Stimulated activated naive CD8-positive, alpha-beta T cell treated with anti-CD3 and anti-CD28 coated beads, Interleukin-15, amount 100 ng/mL, for 72 hours (primary cell): Measurements from ENCODE around the gene FSTL4.

ENCODE experiments used
- ATAC-seq: fragments of 150-1000 bp; cut with Tn5 transposase; 2 replicates; pipeline ENCODE4 v1.10.0; 2021; ENCODE audit warnings: mild to moderate bottlenecking, moderate library complexity
- DNase-seq, 2 donors: peaks; one replicate each; pipeline ENCODE4 v3.0.0; 2021 to 2022
- H3K27ac Mint-ChIP-seq, 2 donors: one replicate each; pipeline ENCODE4 v1.8.0; 2022; ENCODE audit warnings: mild to moderate bottlenecking in 2 of 2, mixed read lengths in 2 of 2, moderate library complexity in 2 of 2
- H3K27me3 Mint-ChIP-seq: one replicate; pipeline ENCODE4 v1.8.0; 2022; ENCODE audit warnings: mixed read lengths
- H3K4me1 Mint-ChIP-seq: one replicate; pipeline ENCODE4 v1.8.0; 2022; ENCODE audit warnings: mild to moderate bottlenecking, mixed read lengths
- H3K4me3 Mint-ChIP-seq, 2 donors: one replicate each; pipeline ENCODE4 v1.8.0; 2022; ENCODE audit warnings: mild to moderate bottlenecking in 2 of 2, mixed read lengths in 2 of 2, moderate library complexity in 1 of 2
- H3K9me3 Mint-ChIP-seq, 2 donors: one replicate each; pipeline ENCODE4 v1.8.0; 2022; ENCODE audit warnings: mixed read lengths in 2 of 2

The FSTL4 gene

DNA sequence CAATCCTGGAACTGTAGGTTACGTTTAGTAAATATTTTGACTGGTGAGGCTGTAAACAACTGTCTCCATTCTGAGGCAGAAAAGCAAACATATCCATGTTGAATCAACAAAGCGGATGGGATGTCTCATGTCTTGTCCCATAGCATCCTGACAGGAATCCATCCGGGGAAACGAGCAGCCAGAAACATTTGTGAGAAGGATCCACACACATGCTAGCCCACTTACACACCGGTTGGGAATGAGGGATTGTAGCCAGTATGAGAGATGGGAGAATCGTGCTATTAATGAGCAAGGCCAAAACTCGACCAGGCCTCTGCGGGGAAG is 117.5 kb downstream of the FSTL4 start:
- Mint-ChIP-seq H3K27ac (no peak overlapping the region), H3K9me3 (peaks cover 0 to 10% of the 10 kb centered on the region in 2 donors), H3K27me3 (peaks cover 7% of the 10 kb centered on the region), H3K4me3 (no peak overlapping the region), H3K4me1 (peaks cover 4% of the 10 kb centered on the region)
- DNase-seq: no peak
- ATAC-seq: no peak

DNA sequence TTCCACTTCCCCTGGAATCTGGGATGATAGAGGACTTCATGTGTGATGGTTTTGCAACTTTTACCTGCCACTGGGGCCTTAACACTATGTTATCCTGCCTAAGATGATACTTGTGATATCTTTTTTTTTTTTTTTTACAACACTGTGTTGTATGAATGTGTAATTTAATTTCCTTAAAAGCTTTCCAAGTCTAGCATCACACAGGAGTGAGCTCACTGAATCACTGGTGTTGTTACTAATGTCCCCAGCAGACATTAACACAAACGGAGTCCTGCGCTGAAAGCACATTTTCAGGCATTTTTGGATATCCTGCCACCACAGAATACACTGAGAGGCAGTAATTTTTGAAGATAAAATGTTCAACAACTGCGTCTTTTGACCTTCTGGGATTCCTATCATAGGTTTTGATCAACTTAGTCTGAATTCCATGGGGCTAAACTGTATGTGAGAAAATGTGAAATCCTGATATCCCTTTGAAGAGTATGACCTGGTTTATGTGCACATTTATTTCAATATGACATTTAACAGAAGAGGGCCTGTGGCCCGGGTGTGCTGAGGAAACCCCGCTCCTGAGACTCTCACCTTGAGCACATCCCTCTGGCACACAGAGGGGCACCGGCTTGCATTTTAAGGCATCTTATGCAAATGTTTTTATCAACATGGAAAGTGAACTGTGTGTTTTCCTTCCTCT is 118.0 kb downstream of the FSTL4 start:
- H3K27me3 Mint-ChIP-seq: peaks cover 7% of the 10 kb centered on the region
- no peak overlapping the region for H3K4me3 Mint-ChIP-seq
- ATAC-seq: no peak
- H3K9me3 Mint-ChIP-seq: peaks cover 0 to 12% of the 10 kb centered on the region in 2 donors
- peaks cover 9% of the 10 kb centered on the region for H3K4me1 Mint-ChIP-seq
- DNase-seq: no peak
- H3K27ac Mint-ChIP-seq: no peak overlapping the region

DNA sequence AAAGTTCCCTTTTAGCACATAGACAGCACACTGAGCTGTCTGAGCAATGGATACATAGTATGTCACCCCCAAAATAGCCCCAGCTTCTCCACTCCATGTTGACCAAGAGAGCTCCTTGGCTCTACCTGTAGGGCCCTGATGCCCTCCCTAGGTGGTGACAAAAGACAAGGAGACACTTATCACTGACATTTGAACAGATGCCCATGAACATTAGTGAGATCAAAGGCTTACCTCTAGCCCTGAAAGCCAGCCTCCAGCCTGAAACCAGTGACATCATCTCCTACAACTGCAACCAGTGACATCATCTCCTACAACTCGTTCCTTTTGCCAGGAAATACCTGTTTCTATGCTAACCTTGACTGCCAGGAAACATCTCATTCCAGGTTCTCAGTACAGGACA is 122.7 kb downstream of the FSTL4 start:
- ATAC-seq (peak; percentile 99), DNase-seq (peak; percentile 32 to 59)
- Mint-ChIP-seq H3K9me3 (peaks cover 0 to 12% of the 10 kb centered on the region in 2 donors), H3K4me3 (no peak overlapping the region), H3K27ac (peak overlapping the region in 1 of 2 donors; percentile 27), H3K27me3 (no peaks in the 10 kb centered on the region), H3K4me1 (peaks cover 10% of the 10 kb centered on the region)

GRCh38 chr5:133487093-133487492 is 125.2 kb downstream of the FSTL4 start:
- Mint-ChIP-seq H3K9me3 (peaks cover 0 to 12% of the 10 kb centered on the region in 2 donors), H3K4me3 (no peak overlapping the region), H3K27ac (peak overlapping the region in 1 of 2 donors; percentile 16), H3K4me1 (peaks cover 10% of the 10 kb centered on the region), H3K27me3 (no peaks in the 10 kb centered on the region)
- ATAC-seq (no peak), DNase-seq (no peak)

DNA sequence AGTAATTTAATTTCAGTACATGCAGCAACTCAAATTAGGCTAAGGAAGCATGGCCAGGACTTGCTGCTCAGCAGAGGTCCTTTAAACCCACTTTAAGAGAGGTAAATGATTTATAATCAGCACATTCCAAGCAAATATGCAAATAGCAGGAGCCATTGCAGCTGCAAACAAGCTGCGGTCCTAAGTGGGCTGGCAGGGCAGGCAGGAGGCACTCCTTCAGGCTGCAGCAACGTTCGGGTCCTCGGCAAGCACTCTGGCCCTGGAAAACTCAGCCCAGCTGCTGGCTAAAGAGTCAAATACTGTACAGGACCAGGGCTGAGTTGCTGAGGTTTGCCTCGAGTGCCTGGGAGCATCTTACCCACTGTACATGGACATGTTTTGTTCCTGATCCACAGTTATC is 126.9 kb downstream of the FSTL4 start:
- peaks cover 10% of the 10 kb centered on the region for H3K4me1 Mint-ChIP-seq
- DNase-seq (no peak), ATAC-seq (no peak)
- H3K27me3 Mint-ChIP-seq: no peaks in the 10 kb centered on the region
- peaks cover 0 to 7% of the 10 kb centered on the region in 2 donors for H3K9me3 Mint-ChIP-seq
- no peak overlapping the region for H3K4me3 Mint-ChIP-seq
- no peak overlapping the region for H3K27ac Mint-ChIP-seq

- DNase-seq: no peak
- Mint-ChIP-seq H3K27ac (no peak overlapping the region), H3K27me3 (peaks cover under 1% of the 10 kb centered on the region), H3K4me1 (no peaks in the 10 kb centered on the region), H3K9me3 (no peaks in the 10 kb centered on the region), H3K4me3 (no peak overlapping the region)
- ATAC-seq: no peak
These were observed 128.8 kb downstream of the FSTL4 start for GRCh38 chr5:133483406-133484090.

DNA sequence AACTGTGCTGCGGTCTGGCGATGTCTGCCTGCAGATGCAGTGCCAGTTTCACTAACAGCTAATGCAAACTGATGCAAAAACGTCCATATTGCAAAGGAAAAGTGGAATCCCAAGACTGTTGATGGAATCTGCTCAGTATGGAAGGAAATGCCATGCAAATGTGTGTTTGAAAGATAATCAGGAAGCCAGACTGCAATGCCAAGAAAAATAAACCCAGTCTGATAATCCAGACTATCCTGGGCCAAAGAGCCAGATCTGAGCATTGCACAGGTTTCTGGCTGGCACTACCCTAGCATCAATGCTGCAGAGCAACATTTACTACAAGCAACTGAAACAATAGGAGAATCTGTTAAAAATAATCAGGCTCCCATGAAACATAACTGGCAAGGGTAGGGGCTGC is 130.3 kb downstream of the FSTL4 start:
- DNase-seq (no peak), ATAC-seq (no peak)
- no peak overlapping the region for H3K4me3 Mint-ChIP-seq
- H3K4me1 Mint-ChIP-seq: no peaks in the 10 kb centered on the region
- H3K9me3 Mint-ChIP-seq: no peaks in the 10 kb centered on the region
- no peak overlapping the region for H3K27ac Mint-ChIP-seq
- peaks cover 12% of the 10 kb centered on the region for H3K27me3 Mint-ChIP-seq

GRCh38 chr5:133480866-133481265 is 131.5 kb downstream of the FSTL4 start:
- Mint-ChIP-seq H3K27ac (no peak overlapping the region), H3K4me3 (no peak overlapping the region), H3K27me3 (peaks cover 15% of the 10 kb centered on the region), H3K9me3 (no peaks in the 10 kb centered on the region), H3K4me1 (no peaks in the 10 kb centered on the region)
- DNase-seq (no peak), ATAC-seq (no peak)

- DNase-seq: no peak
- Mint-ChIP-seq H3K4me1 (no peaks in the 10 kb centered on the region), H3K9me3 (no peaks in the 10 kb centered on the region), H3K27me3 (peaks cover 19% of the 10 kb centered on the region), H3K4me3 (no peak overlapping the region), H3K27ac (no peak overlapping the region)
- ATAC-seq: no peak
These were observed 132.0 kb downstream of the FSTL4 start for GRCh38 chr5:133480366-133480765.

DNA sequence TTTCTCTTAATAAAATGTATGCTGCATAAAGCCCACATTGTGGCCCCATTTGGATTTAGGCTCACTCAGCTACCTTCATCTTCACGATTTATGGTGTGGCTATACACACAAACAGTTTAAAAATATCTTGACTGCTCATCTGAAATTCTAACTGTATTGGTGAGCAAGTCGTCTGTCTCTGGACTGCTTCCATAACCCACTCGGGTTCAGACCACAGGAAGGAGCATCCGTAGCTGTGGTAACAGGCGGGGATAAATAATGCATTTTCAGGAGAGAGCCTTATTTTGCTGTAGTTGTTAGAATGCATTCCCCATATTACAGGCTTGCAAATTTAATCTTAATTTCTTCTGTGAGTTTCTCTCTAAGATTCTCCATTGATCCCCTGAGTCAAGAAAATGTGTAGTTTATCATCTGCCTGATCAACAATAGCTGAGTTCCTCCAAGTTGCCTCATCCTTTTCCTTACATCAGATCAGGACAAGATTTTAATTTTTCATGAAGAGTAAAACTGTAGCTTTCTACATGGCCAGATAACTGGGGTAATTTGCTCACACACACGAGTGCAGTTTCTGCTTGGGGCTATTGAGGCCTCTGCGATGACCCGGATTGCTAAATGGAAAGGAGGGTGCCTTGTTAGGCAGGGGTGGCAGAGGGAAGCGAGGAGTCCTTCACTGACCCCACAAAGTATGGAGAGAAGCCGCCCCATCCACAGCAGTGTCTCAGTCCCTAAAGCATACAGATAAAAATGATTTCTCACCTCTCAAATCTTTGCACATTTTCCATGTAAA is 133.9 kb downstream of the FSTL4 start:
- DNase-seq (no peak), ATAC-seq (no peak)
- no peaks in the 10 kb centered on the region for H3K9me3 Mint-ChIP-seq
- H3K4me3 Mint-ChIP-seq: no peak overlapping the region
- no peaks in the 10 kb centered on the region for H3K4me1 Mint-ChIP-seq
- H3K27me3 Mint-ChIP-seq: peaks cover 31% of the 10 kb centered on the region
- H3K27ac Mint-ChIP-seq: no peak overlapping the region

GRCh38 chr5:133475986-133476385 is 136.4 kb downstream of the FSTL4 start:
- no peaks in the 10 kb centered on the region for H3K4me1 Mint-ChIP-seq
- ATAC-seq: no peak

DNA sequence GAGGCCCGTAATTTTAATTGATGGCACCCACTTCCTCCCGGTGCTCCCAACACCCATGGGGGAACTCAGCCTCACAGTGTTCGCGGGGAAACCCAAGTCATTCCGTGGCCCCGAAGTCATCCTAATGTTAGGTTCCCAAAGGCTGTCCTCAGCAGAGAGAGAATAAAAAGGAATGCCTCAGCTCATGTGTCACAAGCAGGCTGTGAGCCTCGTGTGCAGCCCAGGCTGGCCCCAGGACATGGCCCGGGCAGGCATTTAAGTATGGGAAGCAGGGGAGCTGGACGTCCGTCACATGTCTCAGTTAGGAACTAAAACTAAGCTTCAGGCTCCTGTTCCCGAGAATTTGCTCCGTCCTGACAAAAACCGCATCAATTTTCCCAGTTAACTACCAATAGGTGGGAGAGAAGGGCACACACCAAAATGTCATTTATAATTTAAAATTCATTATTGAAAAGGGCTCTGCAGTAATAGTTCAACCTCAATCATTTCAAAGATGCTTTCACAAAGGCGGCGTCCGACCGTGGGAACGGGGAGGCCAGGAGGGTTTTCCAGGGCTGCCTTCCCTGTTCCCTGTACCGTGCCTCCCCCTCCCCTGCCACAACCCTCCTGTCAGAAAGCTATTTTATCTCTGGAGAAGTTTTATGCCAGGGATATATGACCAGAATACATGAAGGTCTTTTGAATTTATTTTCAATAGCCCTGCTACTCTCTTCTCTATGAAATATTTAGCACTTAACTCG is 137.3 kb downstream of the FSTL4 start:
- DNase-seq: no peak
- H3K4me1 Mint-ChIP-seq: no peaks in the 10 kb centered on the region
- no peak overlapping the region for H3K27ac Mint-ChIP-seq
- peaks cover 33% of the 10 kb centered on the region for H3K27me3 Mint-ChIP-seq
- ATAC-seq: no peak
- H3K9me3 Mint-ChIP-seq: no peaks in the 10 kb centered on the region
- H3K4me3 Mint-ChIP-seq: no peak overlapping the region

More at GRCh38 chr5:133475986-133476385, 136.4 kb downstream of the FSTL4 start:
- Mint-ChIP-seq H3K27me3 (peaks cover 33% of the 10 kb centered on the region), H3K9me3 (no peaks in the 10 kb centered on the region), H3K27ac (peak overlapping the region; percentile 0 to 1), H3K4me3 (no peak overlapping the region)
- no peak for DNase-seq

DNA sequence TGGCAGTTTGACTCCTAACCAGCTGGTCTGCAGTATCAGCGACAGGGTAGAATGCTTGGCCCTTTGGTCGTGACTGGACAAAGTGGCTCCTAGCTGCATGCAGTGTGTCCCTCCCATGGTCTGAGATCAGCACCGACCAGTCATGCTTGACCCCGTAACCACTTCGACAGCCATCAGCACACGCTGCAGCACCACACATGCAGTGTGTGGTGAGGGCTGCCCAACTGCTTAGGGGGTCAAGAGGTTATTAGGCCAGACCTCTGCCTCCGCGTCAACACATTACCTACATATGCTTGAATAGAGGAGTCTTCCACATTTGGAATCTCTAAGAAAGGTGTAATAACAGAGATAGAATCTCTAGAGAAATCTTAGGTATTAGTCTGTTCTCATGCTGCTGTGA is 139.1 kb downstream of the FSTL4 start:
- Mint-ChIP-seq H3K4me1 (no peaks in the 10 kb centered on the region), H3K9me3 (no peaks in the 10 kb centered on the region), H3K27ac (no peak overlapping the region), H3K4me3 (no peak overlapping the region), H3K27me3 (peaks cover 39% of the 10 kb centered on the region)
- no peak for ATAC-seq
- no peak for DNase-seq

GRCh38 chr5:133472829-133473228 is 139.5 kb downstream of the FSTL4 start:
- Mint-ChIP-seq H3K4me3 (no peak overlapping the region), H3K27me3 (peaks cover 34% of the 10 kb centered on the region), H3K27ac (no peak overlapping the region), H3K9me3 (no peaks in the 10 kb centered on the region), H3K4me1 (no peaks in the 10 kb centered on the region)
- DNase-seq (no peak), ATAC-seq (no peak)

- DNase-seq (no peak), ATAC-seq (no peak)
- Mint-ChIP-seq H3K4me1 (no peaks in the 10 kb centered on the region), H3K4me3 (no peak overlapping the region), H3K9me3 (no peaks in the 10 kb centered on the region), H3K27me3 (peaks cover 29% of the 10 kb centered on the region), H3K27ac (no peak overlapping the region)
These were observed 140.6 kb downstream of the FSTL4 start for GRCh38 chr5:133471699-133472098.
